NCI-H446 (cell line): ENCODE measurements around the gene THBS2.
"Not testable (repeated sequence)": the region's sequence is repeated elsewhere in the genome, so short reads cannot be mapped to it uniquely, and the experiment has no call there.

Source experiments
- DNase-seq, 2 experiments: peaks; one replicate each; lab custom pipeline; 2025; lab: John Stamatoyannopoulos, UW

The THBS2 gene

DNA sequence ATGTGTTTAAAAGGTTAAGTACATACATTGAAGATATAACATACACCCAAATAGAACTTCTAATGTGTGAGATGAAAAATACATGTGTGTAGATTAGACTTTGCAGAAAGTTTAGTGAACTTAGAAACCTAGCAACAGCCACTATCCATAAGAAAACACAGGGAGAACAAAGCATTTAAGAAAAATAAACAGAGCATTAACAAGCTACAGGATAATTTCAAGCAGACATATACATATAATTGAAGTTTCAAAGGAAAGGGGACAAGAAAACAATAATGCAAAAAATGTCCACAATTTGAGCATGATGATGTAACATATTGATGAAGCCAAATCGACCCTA, 18.2 kb upstream of the THBS2 start:
- DNase-seq = no peak

DNA sequence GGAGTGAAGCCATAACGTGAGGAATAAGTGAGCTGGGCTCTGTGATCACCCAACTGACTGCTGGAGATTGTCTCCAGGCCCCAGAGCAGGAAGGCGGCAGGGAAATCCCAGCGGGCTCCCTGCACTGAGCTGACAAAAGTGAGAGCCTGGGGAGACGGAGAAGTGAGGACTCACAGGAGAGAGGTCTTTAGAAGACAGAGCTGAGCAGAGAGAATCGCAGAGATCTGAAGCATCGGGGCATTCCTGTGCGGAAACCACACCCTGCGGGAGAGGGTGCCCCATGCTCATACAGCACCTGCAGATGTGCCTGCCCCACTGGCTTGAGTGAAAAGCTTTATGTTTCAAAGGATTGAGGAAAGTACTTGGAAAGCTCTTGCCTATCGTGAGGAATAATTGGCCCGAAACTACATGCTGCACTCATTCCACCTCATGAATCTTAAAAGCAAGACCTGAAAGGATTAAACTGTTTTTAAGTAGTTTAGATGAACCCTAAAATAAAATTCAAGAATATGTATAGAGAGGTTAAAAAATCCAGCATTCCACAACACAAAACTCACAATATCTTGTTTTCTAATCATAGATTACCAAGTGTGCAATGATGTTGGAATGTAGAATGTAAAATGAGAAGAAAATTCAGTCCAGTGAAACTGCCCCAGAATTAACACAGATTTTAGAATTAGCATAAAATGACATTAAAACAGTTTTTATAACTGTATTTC, 17.7 kb upstream of the THBS2 start:
- DNase-seq = no peak

DNA sequence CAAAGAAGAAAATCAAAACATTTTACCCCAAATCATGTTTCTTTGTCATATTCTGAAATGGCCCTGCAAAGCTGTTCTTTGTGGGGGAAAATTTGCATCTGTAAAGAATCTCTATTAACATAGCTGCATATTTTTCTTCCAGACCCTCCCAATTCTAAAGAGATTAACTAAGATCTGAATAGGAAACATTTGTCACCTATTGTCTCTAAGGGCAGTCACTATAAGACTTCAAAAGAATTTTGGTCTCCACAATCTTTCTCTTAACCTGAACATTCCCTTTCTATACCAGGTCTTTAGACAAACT, 16.4 kb upstream of the THBS2 start:
- not testable (repeated sequence) for DNase-seq

DNA sequence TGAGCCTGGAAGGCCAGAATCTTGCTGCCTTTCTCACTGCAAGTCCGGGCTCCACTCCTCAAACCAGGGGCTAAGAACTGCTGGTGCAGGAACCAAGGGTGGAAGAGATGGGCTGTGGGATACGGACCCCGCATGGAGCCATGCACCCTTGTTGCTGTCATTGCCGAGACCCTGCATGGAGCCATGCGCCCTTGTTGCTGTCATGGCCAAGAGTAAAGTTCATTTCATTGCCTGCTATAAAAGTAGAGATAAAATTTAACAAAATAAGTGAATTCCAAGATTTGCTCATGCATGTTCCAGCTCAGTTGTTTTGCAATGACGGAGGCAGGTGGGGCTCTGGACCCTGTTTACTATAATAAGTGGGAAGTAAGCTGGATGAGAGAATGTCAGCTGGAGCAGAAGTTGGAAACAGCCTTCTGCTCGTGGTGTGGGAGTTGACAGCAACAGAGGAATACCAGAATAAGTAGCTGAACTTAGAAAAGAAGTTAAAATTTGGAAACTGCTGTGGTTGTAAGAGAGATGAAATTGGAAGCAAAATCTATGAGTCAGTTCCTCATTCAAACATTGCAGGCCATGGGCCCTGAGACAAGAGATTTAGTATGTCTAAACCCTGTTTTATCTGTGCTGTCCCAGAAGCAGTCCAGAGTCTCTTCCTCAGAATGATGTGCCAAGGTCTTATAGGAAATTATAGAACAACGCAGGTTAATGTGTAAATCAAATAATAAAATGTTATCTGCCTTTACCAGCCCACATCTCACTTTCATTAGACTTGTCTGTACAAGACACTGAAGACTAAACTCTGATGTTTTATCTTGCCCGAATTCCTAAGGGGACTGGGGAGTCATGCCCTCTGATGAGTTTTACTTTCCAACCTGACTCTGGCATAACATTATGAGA, 15.8 kb upstream of the THBS2 start:
- DNase-seq = no peak

DNA sequence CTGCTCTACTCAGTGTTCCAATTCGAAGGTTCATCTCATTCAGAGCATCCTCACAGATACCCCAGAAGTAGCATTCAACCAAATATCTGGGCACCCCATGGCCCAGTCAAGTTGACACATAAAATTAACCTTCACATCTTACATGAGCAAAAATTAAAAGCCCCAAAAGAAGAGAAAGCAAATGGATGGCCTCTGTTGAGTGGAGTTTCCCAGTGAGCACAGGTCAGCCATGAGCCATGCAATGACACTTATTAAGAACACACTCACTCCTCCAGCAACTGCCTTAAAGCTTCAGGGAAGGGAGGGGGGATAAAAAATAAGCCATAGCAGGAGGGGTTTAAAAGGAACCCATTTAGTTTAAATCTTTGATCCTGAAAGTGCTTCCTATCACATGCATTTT, 14.6 kb upstream of the THBS2 start:
- no peak for DNase-seq

DNA sequence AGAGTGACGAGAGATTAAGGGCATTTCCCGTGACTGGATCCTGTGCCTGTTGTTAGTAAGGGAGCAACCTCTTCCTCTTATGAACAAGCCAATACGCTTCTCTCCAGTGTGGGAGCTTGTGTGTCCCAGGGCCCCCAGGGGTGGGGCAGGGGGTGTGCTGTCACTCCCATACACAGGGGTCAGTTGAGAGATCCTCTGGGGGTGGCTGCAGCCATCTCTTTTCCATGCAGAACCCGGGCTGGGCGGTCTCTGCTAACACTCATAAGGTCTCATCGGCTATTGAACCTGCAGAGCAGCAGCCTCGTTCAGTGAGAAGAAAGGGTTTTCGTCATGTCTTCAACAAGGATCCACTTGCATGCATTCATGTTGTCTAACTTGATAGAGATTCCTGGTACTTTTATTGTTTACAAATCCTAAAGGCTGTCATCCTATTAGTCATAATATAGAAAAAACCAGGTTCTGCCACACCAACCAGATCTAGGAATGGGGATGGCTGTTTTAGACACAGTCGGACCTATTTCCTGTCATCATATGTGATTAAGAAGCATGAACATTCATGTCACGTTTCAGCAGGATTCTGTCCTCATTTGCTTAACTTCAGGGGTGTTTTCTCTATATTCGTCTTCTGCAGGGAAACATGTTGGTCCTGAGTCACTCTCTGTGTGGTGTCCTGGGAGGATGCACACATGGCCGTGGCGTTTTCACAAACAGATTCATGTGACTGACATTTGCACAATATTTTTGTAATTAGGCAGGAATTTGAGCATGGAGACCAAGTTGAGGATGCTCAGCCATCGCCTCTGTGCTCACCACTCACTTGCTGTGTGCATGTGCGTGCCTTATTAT, 13.3 kb upstream of the THBS2 start:
- no peak for DNase-seq

DNA sequence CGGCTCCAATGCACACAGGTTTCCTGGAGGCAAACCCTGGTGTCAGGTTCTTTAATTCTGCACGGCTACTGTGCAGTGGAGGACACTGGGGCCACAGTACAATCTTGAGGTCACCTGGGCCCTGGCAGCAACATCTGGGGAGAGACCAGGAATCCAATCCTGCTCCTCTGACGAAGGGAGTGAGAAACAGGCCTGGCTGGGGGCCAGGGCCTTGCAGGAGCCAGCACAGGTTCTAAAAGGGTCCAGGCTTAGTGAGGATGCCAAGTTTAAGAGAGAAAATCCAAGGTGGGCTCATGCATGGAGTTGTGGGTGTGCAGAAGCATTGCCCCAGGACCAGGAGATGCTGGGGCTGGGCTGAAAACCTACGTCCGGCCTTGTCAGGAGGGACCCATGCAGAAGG, 12.6 kb upstream of the THBS2 start:
- DNase-seq = no peak

DNA sequence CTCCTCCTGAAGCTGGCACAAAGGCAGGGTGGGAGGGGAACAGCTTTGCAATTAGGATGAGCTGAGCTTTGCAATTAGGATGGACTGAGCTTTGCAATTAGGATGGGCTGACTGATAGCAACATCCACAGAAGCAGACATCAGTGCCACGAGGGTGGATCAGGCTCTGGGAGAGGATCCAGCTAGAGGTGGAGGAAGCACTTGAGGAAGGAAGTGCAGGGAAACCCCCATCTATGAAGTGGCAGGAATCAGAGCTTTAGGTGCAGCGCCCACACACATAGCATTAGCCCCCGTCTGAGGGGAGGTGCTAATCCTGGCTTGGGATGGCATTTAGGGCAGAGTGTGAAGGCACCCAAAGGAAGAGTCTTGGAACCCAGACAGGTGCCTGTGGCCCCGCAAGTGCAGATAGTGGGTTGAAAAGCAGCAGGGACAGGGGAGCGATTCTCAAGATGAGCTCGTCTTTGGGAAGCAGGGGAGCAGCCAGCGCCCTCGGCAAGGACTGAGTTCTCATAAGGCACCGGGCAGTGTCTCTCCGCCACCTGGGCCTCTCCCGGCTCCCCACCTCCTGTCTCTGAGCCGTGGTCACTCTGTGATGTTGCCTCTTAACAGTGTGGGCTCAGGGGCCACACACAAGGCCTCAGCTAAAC, 12.0 kb upstream of the THBS2 start:
- no peak for DNase-seq

DNA sequence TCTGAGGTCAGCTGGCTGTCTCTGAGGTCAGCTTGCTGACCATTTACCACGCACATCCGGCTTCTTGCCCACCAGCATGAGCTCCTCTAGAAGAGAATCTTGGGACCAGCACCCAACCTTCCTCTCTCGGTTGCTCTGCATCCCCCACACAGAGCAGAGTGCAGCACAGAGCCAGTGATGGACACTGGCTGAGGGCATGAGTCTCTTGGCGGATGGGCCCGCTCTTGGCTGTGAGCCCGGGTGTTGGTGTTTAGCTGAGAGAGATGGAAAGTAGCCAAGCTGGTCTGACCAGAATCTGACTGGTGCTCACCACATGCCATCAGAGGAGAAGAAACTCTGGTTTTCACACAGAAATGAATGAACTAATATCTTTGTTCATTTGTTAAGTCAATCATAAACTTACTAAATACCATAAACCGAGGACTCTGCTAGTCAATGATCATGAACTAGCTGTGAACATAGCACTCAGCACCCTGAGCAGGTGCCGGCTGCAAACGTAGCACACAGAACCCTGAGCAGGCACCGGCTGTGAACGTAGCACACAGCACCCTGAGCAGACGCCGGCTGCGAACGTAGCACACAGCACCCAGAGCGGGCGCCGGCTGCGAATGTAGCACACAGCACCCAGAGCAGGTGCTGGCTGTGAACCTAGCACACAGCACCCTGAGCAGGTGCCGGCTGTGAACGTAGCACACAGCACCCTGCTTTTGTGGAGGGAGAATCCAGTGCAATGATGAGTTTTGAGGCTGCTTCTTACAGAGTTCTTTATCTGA, 10.4 kb upstream of the THBS2 start:
- DNase-seq = no peak

DNA sequence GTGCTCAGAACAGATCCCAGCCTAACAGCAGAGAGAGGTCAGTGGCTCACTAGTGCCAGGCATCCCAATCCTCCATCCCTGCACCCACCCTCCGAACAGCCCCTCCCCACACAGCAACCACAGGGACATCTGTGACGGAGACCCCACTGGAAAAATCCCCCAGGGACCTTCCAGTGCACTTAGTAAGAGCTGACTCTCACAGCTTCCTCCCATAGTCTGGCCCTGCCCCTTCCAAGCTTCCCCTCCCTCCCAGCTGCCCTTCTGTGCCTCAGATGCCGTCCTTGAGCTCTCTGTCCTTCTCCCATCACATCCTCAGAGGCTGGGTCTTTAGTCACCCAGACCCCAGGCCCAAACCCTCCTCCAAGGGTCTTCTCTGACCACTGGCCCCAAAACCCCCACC, 9.7 kb upstream of the THBS2 start:
- no peak for DNase-seq

DNA sequence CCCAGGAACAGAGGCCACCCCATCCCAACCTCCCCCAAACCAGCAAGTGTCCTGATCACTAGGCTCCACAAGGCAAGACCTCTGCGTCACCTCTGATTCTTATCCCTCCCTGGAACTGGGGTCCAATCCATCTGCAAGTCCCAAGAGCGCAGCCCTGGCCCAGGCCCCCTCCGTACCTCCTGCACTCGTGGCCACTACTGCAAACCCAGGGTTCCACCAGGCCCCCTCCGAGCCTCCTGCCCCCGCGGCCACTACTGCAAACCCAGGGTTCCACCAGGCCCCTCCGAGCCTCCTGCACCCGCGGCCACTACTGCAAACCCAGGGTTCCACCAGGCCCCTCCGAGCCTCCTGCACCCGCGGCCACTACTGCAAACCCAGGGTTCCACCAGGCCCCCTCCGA, 9.0 kb upstream of the THBS2 start:
- DNase-seq = not testable (repeated sequence)

DNA sequence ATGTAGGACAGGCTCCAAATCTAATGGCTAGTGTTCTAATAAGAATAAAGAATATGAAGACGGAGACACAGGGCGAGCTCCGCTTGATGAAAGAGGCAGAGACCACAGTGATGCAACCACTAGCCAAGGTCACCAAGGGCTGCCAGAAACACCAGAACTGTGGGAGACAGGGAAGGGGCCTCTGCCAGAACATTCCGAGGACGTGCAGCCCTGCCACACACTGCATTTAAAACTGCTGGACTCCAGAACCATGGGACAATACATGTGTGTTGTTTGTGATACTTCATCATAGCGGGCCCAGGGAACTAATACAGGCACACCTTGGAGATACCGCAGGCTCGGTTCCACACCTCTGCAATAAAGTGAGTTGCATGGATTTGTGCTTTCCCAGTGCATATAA, 2.9 kb upstream of the THBS2 start:
- DNase-seq = no peak

DNA sequence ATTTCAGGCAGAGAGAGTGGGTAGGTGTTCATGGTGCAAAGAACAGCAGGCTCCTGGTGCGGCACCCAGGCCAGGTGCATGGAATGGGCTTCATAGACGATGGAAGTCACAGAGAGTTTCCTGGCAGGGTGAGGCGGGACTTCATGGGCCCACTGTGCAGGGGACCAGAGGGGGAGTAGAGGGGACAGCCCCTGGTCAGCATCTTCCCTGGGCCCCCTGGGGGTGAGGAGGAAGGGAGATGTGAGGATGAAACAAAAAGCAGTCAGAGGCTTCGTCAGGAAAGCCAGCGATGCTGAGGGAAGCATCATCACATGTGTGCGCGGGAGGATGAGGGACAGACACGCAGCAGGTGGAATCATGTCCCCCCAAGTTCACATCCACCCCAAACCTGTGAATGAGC, 2.4 kb upstream of the THBS2 start:
- DNase-seq = no peak

DNA sequence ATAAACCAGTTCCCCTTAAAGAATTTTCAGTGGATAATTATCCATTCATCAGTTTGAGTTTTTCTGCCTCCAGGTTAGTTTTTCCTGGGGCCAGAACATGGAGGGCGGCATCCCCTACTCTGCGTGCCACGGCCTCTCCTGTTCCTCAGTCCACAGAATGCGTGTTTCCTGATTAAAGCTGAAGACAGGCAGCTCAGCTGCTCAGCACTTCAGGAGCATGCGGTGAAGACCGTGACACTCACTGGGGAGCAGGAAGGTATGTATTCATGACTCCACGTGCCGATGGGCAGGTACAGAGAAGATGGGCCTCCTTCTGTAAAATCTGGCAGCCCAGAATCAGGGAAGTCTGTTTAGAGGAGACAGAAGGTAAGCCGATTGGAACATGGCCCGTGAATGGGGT, 2.0 kb upstream of the THBS2 start:
- no peak for DNase-seq

DNA sequence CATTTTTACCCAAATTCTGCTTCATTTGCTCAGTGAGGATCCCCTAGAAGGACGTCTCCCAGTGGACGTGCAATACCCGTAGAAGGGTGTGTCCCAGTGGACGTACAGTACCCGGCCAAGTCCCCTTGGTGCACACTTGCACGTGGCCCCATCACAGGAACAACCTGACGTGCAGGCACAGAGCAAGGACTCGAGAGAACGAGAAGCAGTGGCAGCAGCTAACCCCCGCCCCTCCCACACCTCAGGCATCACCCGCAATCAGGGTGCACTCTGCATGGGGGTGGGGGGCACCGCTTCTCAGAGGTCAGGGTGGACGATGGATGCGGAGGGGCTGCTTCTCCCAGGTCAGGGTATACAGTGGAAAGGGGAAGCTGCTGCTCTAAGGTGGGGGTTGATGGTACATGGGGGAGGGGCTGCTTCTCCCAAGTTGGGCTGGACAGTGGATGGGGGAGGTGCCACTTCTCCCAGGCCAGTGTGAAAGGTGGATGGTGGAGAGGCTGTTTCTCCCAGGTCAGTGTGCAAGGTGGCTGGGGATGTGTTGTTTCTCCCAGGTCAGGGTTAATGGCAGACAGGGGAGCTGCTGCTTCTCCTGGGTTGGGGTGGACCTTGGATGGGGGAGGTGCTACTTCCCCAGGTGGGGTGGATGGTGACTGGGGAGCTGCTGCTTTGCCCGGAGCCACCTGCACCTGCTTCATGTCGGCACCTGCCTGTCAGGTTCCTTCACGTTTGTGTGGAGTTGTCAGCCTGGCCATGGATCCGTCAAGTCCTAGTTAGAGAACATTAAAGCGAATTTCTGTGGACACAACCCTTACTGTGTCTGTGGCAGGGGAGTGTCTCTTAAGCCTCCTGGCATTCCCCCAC, 1.0 kb upstream of the THBS2 start:
- DNase-seq = no peak

DNA sequence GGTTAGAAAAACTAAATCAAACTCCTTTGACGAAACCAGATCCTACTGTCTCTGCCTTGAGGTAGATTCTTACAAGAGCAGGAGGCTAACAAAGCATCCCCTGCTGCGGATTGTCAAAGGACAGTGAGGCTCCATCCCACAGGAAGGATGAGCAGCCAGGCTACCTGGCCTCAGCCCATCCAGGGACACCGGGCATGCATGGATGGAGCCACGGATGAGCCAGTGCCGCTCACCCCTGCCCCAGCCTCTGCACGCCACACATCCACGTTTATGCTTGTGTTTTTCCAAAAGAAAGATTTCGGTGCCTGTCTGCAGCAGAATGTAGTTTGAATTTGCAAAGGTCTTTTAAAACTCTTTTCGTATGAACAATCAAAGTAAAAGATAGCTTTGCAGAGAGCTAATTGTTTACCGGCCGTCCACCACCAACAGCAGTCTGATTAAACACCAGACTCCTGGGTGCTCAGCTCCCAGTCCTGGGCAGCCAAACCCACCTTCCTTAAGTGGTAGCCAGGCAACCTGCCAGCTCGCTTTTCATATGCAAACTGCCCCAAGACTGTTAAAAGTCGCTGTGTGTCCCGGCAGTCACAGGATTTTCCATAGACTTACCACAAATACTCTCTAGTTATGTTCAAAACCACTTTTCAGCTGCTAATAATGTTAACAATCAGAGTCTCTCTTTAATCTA, 999 bp downstream of the THBS2 start:
- no peak for DNase-seq

DNA sequence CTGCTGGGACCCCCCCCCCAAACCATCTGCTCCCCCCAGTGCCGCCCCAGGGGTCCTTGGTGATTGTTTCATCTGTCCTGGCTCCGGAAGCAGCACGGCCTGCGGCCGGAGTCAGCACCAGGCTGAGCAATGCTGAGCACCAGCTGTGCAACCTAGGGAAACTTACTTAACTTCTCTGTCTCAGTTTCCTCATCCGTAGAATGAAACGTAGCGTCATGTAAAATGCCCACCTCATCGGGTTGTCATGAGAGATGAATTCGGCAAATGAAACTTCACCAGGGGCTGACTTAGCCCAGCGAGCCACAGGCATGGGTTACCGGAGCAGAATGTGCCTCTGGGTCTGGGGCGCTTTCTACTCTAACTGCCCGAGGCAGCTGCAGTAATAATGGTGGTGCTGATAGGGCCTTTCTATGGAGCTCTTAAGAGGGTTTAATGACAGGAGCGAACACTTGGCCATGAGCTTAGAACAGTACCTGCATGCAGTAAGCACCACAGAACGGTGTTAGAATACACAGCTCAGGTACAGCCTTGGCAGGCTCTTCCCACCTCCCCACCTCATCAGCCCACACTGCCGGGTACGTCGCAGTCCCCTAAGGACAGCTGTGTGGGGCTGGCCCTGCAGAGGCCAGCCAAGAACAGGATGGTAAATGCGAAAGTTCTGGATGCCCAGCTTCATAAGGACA, 1.7 kb downstream of the THBS2 start:
- DNase-seq = no peak

DNA sequence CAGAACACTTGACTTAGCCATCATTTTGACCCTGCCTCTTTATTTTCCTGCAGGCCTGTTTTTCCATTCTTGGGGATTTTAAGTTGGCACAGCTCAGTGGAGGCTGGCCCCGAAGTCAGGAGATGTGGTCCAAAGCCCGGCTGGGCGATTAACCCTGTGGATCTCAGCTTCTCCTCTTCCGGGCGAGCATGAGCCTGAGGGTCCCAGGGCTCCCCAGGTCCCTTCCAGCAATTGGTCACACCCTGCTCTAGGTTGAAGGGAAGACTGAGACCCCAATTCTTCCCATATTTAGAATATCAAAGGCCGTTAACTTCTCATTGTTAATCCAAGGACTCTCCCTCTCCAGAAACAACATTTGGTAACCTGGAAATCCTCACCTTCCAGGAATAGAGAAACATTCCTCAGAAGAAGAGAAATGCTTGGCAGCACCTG, 2.3 kb downstream of the THBS2 start:
- no peak for DNase-seq

DNA sequence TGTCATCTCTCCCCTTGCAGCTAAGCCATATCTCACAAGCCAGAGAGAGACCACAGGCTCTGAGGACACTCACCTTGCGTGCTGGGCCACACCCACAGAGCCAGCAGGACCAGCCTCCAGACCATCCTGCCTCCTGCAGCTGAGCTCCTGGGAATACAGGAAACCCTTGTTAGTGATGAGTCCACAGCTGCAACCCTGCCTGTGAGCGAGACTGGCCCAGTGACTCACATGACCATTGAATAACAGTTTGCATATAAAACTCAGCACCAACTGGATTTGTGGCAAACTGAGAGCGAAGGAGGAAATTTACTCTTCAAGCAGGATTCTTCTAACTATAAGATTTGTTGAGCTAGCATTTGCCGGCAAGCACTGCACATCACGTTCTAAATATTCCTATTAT, 3.0 kb downstream of the THBS2 start:
- no peak for DNase-seq
